ENCODE measurements around the gene CEP95. TPM values are rescaled to one million over a fixed set of nuclear protein-coding genes. Genes with fewer than 3 reads are reported as not detected.

CEP95 gene
- polyA plus RNA-seq, 4 donors = 17.1 to 75.0 (median 53.4) TPM

DNA sequence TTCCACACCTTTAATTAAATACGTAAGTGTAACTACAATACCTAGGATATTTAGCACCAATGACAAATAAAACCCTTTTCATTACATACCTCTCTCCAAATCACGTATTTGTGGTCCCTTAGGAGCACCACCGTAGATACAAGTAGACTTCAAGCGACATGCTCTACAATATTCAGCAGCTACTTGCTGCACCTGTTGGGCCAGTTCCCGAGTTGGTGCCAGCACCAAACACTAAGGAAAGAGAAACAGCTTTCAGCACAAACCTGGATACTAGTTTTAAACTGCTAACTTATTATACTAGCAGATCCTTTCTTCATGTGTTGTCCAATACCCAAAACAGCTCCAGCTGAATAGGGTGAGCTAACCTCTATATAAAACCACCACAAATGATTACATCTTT is 3.4 kb upstream of the CEP95 start:
- H3K27me3 ChIP-seq (ENCODE audit: control insufficient read depth in 3 of 3, insufficient read depth in 3 of 3, low read length in 3 of 3) = no peaks in the 10 kb centered on the region
- WGBS, 3 donors = 65 to 81% (median 70%) methylated on average over 5 of the region's 5 CpGs
- peaks cover 0 to 14% (median 11%) of the 10 kb centered on the region in 3 donors for H3K4me1 ChIP-seq (ENCODE audit: control insufficient read depth in 3 of 3, insufficient read depth in 2 of 3, low read depth in 1 of 3, low read length in 2 of 3)
- H3K36me3 ChIP-seq (ENCODE audit: control insufficient read depth in 3 of 3, insufficient read depth in 2 of 3, low read depth in 1 of 3, low read length in 3 of 3) = peaks cover 12 to 44% (median 25%) of the 10 kb centered on the region in 3 donors
- FAIRE-seq (no peak), DNase-seq (no peak)
- H3K9me3 ChIP-seq (ENCODE audit: control insufficient read depth in 2 of 2, insufficient read depth in 1 of 2, low read depth in 1 of 2, low read length in 1 of 2) = no peaks in the 10 kb centered on the region
- no peak overlapping the region for H3K27ac ChIP-seq (ENCODE audit: low read depth in 1 of 3, low read length in 2 of 3)
- no peak overlapping the region for H3K4me3 ChIP-seq (ENCODE audit: low read depth in 1 of 3, low read length in 3 of 3)

- no peak for DNase-seq
- WGBS, 3 donors = 19 to 27% (median 20%) methylated on average over 7 of the region's 7 CpGs
- peaks cover 13 to 42% (median 23%) of the 10 kb centered on the region in 3 donors for H3K36me3 ChIP-seq (ENCODE audit: control insufficient read depth in 3 of 3, insufficient read depth in 2 of 3, low read depth in 1 of 3, low read length in 3 of 3)
- H3K4me3 ChIP-seq (ENCODE audit: low read depth in 1 of 3, low read length in 3 of 3) = peak overlapping the region; percentile 67 to 97 (median 79)
- H3K9me3 ChIP-seq (ENCODE audit: control insufficient read depth in 2 of 2, insufficient read depth in 1 of 2, low read depth in 1 of 2, low read length in 1 of 2) = no peaks in the 10 kb centered on the region
- no peaks in the 10 kb centered on the region for H3K27me3 ChIP-seq (ENCODE audit: control insufficient read depth in 3 of 3, insufficient read depth in 3 of 3, low read length in 3 of 3)
- H3K27ac ChIP-seq (ENCODE audit: low read depth in 1 of 3, low read length in 2 of 3) = peak overlapping the region in 2 of 3 donors; percentile 98 to 100
- H3K4me1 ChIP-seq (ENCODE audit: control insufficient read depth in 3 of 3, insufficient read depth in 2 of 3, low read depth in 1 of 3, low read length in 2 of 3) = peaks cover 0 to 15% (median 11%) of the 10 kb centered on the region in 3 donors
- no peak for FAIRE-seq
These were observed 2.7 kb upstream of the CEP95 start for GRCh38 chr17:64503821-64504768.

GRCh38 chr17:64504769-64505339 is 1.9 kb upstream of the CEP95 start:
- Histone ChIP-seq H3K27ac (ENCODE audit: low read depth in 1 of 3, low read length in 2 of 3) (peak overlapping the region; percentile 98 to 100 (median 99)), H3K36me3 (ENCODE audit: control insufficient read depth in 3 of 3, insufficient read depth in 2 of 3, low read depth in 1 of 3, low read length in 3 of 3) (peaks cover 17 to 41% (median 23%) of the 10 kb centered on the region in 3 donors), H3K4me1 (ENCODE audit: control insufficient read depth in 3 of 3, insufficient read depth in 2 of 3, low read depth in 1 of 3, low read length in 2 of 3) (peaks cover 0 to 15% (median 11%) of the 10 kb centered on the region in 3 donors), H3K4me3 (ENCODE audit: low read depth in 1 of 3, low read length in 3 of 3) (peak overlapping the region; percentile 67 to 97 (median 79)), H3K9me3 (ENCODE audit: control insufficient read depth in 2 of 2, insufficient read depth in 1 of 2, low read depth in 1 of 2, low read length in 1 of 2) (no peaks in the 10 kb centered on the region), H3K27me3 (ENCODE audit: control insufficient read depth in 3 of 3, insufficient read depth in 3 of 3, low read length in 3 of 3) (no peaks in the 10 kb centered on the region)
- 1% methylated on average over 13 of the region's 13 CpGs for WGBS, 3 donors
- DNase-seq (peak in 1 of 2 donors; percentile 39), FAIRE-seq (no peak)

DNA sequence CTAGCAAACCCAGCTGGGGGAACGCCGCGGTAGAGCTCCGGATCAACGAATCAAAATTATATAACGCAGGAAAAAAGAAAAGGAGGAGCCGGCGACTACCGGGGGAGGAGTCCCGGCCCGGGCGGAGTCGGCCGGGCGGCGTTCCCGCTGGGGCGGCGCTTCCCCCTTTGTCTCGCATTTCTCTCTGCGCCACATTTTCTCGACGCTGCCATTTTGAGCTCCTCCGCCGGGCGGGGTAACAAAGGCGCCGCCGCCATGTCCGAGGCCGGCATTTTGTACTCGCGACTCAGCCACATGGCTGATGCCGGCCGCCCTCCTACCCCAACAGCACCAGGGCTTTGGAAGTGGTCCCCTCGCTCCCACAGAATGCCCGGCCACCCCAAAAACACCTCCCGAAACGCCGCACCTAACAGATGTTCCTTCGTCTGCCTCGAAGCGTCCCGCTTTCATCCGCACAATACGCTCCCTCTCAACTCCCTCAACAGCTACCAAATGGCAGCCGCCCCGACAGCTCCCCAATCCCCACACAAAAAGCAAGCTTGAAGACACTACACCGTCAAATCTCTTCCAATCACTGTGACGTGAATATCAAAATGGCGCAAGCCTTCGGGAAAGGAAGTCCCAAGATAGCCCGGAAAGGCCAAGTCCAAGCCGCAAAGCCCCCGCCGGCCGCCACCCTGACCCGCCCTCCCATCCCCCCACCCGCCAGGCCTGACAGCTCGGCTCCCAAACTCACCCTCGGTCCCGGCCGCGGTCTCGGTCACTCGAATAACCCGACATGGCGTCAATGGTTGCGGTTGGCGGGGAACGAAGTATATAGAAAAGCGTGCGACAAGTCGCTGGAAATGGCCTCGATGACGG is 1.2 kb upstream of the CEP95 start:
- Histone ChIP-seq H3K9me3 (ENCODE audit: control insufficient read depth in 2 of 2, insufficient read depth in 1 of 2, low read depth in 1 of 2, low read length in 1 of 2) (no peaks in the 10 kb centered on the region), H3K27ac (ENCODE audit: low read depth in 1 of 3, low read length in 2 of 3) (peak overlapping the region; percentile 98 to 100 (median 99)), H3K4me3 (ENCODE audit: low read depth in 1 of 3, low read length in 3 of 3) (peak overlapping the region; percentile 67 to 97 (median 79)), H3K27me3 (ENCODE audit: control insufficient read depth in 3 of 3, insufficient read depth in 3 of 3, low read length in 3 of 3) (no peaks in the 10 kb centered on the region), H3K4me1 (ENCODE audit: control insufficient read depth in 3 of 3, insufficient read depth in 2 of 3, low read depth in 1 of 3, low read length in 2 of 3) (peaks cover 0 to 15% (median 11%) of the 10 kb centered on the region in 3 donors), H3K36me3 (ENCODE audit: control insufficient read depth in 3 of 3, insufficient read depth in 2 of 3, low read depth in 1 of 3, low read length in 3 of 3) (peaks cover 17 to 37% (median 22%) of the 10 kb centered on the region in 3 donors)
- FAIRE-seq = no peak
- peak; percentile 91 to 96 for DNase-seq
- 0 to 1% (median 0%) methylated on average over 71 to 76 of the region's 76 CpGs for WGBS, 3 donors

DNA sequence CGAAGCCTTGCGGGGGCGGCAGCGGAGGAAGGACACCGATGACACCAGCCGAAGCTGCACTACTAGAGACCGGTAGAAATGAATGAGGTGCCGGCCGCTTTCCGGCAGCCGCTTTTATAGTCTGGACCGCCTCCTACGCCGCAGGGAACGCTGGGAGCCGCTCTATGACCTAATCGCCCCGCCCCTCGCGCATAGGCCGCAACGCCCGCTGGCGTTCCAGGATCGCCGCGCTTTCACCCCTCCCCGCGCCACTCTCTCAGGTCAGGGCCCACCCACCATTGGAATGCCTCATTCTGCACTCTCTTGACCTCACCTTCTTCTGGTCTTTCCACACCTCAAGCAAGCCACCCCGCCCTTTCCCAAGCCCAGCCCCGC is 589 bp upstream of the CEP95 start, which contains the start of gene DDX5:
TSS of gene DDX5 (minus strand) at position 89 of the 375 bp plus-strand sequence. CDS start 170 bp downstream, outside the sequence.
- Histone ChIP-seq H3K4me1 (ENCODE audit: control insufficient read depth in 3 of 3, insufficient read depth in 2 of 3, low read depth in 1 of 3, low read length in 2 of 3) (peaks cover 0 to 15% (median 11%) of the 10 kb centered on the region in 3 donors), H3K27ac (ENCODE audit: low read depth in 1 of 3, low read length in 2 of 3) (peak within 1 kb of the TSS; percentile 98 to 100 (median 99)), H3K4me3 (ENCODE audit: low read depth in 1 of 3, low read length in 3 of 3) (peak within 1 kb of the TSS; percentile 67 to 97 (median 79)), H3K36me3 (ENCODE audit: control insufficient read depth in 3 of 3, insufficient read depth in 2 of 3, low read depth in 1 of 3, low read length in 3 of 3) (peaks cover 19 to 31% (median 19%) of the 10 kb centered on the region in 3 donors), H3K9me3 (ENCODE audit: control insufficient read depth in 2 of 2, insufficient read depth in 1 of 2, low read depth in 1 of 2, low read length in 1 of 2) (no peaks in the 10 kb centered on the region), H3K27me3 (ENCODE audit: control insufficient read depth in 3 of 3, insufficient read depth in 3 of 3, low read length in 3 of 3) (no peaks in the 10 kb centered on the region)
- DNase-seq (peak in 1 of 2 donors; percentile 99), FAIRE-seq (no peak)
- WGBS, 3 donors = 0% methylated on average over 13 to 31 of the region's 31 CpGs

- Histone ChIP-seq H3K27ac (ENCODE audit: low read depth in 1 of 3, low read length in 2 of 3) (peak overlapping the region; percentile 98 to 100 (median 99)), H3K36me3 (ENCODE audit: control insufficient read depth in 3 of 3, insufficient read depth in 2 of 3, low read depth in 1 of 3, low read length in 3 of 3) (peaks cover 10 to 26% (median 17%) of the 10 kb centered on the region in 3 donors), H3K4me1 (ENCODE audit: control insufficient read depth in 3 of 3, insufficient read depth in 2 of 3, low read depth in 1 of 3, low read length in 2 of 3) (peaks cover 0 to 15% (median 11%) of the 10 kb centered on the region in 3 donors), H3K9me3 (ENCODE audit: control insufficient read depth in 2 of 2, insufficient read depth in 1 of 2, low read depth in 1 of 2, low read length in 1 of 2) (no peaks in the 10 kb centered on the region), H3K4me3 (ENCODE audit: low read depth in 1 of 3, low read length in 3 of 3) (peak overlapping the region; percentile 67 to 97 (median 78)), H3K27me3 (ENCODE audit: control insufficient read depth in 3 of 3, insufficient read depth in 3 of 3, low read length in 3 of 3) (no peaks in the 10 kb centered on the region)
- DNase-seq (peak; percentile 68 to 81), FAIRE-seq (no peak)
- 0 to 1% (median 1%) methylated on average over 13 of the region's 13 CpGs for WGBS, 3 donors
These were observed 621 bp downstream of the CEP95 start for GRCh38 chr17:64507413-64507782.

DNA sequence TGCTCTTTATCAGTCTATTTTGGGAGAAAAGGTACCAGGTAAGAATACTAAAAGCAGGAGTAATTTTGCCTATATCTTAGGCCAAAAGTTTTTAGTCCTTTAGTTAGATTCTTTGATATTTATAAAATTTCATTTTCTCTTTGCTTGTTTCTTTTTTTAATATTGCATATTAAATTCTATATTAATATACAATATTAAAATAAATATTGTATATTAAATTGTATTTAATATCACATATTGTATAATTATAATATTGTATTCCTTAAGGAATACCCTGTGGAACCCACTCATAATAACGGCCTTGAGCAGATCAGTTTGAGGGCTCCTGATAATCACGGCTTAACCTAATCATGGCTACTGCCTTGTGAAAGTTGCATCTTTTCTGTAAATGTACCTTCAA is 1.9 kb downstream of the CEP95 start:
- DNase-seq (no peak), FAIRE-seq (no peak)
- Histone ChIP-seq H3K36me3 (ENCODE audit: control insufficient read depth in 3 of 3, insufficient read depth in 2 of 3, low read depth in 1 of 3, low read length in 3 of 3) (peaks cover 4 to 17% (median 14%) of the 10 kb centered on the region in 3 donors), H3K27me3 (ENCODE audit: control insufficient read depth in 3 of 3, insufficient read depth in 3 of 3, low read length in 3 of 3) (no peaks in the 10 kb centered on the region), H3K9me3 (ENCODE audit: control insufficient read depth in 2 of 2, insufficient read depth in 1 of 2, low read depth in 1 of 2, low read length in 1 of 2) (no peaks in the 10 kb centered on the region), H3K4me3 (ENCODE audit: low read depth in 1 of 3, low read length in 3 of 3) (no peak overlapping the region), H3K27ac (ENCODE audit: low read depth in 1 of 3, low read length in 2 of 3) (no peak overlapping the region), H3K4me1 (ENCODE audit: control insufficient read depth in 3 of 3, insufficient read depth in 2 of 3, low read depth in 1 of 3, low read length in 2 of 3) (peaks cover 0 to 11% (median 5%) of the 10 kb centered on the region in 3 donors)
- WGBS, 3 donors = 87 to 93% (median 92%) methylated on average over 2 of the region's 2 CpGs

Measured in small intestine (tissue), 7 donors.